ENCODE data around the gene ADAMTS14.

The ADAMTS14 gene

GRCh38 chr10:70692043-70692603 is 19.8 kb downstream of the ADAMTS14 start:
- no peak for TF ChIP-seq EZH2phosphoT487 (IDR thresholded peaks at IDR 0.05; ENCODE audit: borderline replicate concordance, low read length)
- TF ChIP-seq CTCF (IDR thresholded peaks at IDR 0.05; ENCODE audit: low read depth, low read length, poor library complexity, severe bottlenecking), result no peak
- no peaks in the 10 kb centered on the region for H3K27me3 ChIP-seq (ENCODE audit: control insufficient read depth, low read length)
- no peak overlapping the region for H3K4me3 ChIP-seq (ENCODE audit: low read length)
- no peak overlapping the region for H3K27ac ChIP-seq (ENCODE audit: low read depth, low read length)
- H3K36me3 ChIP-seq (ENCODE audit: control insufficient read depth, low read length), result no peaks in the 10 kb centered on the region
- no peaks in the 10 kb centered on the region for H3K4me1 ChIP-seq (ENCODE audit: control insufficient read depth, low read length)
- no peaks in the 10 kb centered on the region for H3F3A ChIP-seq (ENCODE audit: control insufficient read depth, insufficient read depth)
- H3K9me3 ChIP-seq (ENCODE audit: control insufficient read depth, insufficient read depth, low read length), result no peaks in the 10 kb centered on the region
- no peaks in the 10 kb centered on the region for H4K20me1 ChIP-seq (ENCODE audit: control insufficient read depth, insufficient read depth, low read depth, low read length)
- H3K4me2 ChIP-seq (ENCODE audit: low read length), result no peak overlapping the region
- H3K9me2 ChIP-seq (replicated peaks; ENCODE audit: control insufficient read depth, low read length), result no peaks in the 10 kb centered on the region
- no peaks in the 10 kb centered on the region for H3K79me2 ChIP-seq (ENCODE audit: control insufficient read depth, low read length)

GRCh38 chr10:70693619-70694335 is 21.5 kb downstream of the ADAMTS14 start:
- Histone ChIP-seq H3K36me3 (ENCODE audit: control insufficient read depth, low read length) (no peaks in the 10 kb centered on the region), H3K79me2 (ENCODE audit: control insufficient read depth, low read length) (no peaks in the 10 kb centered on the region), H3K9me3 (ENCODE audit: control insufficient read depth, insufficient read depth, low read length) (no peaks in the 10 kb centered on the region), H3K4me1 (ENCODE audit: control insufficient read depth, low read length) (no peaks in the 10 kb centered on the region), H3K4me3 (ENCODE audit: low read length) (no peak overlapping the region), H3K27ac (ENCODE audit: low read depth, low read length) (no peak overlapping the region), H3F3A (ENCODE audit: control insufficient read depth, insufficient read depth) (no peaks in the 10 kb centered on the region), H3K4me2 (ENCODE audit: low read length) (no peak overlapping the region), H4K20me1 (ENCODE audit: control insufficient read depth, insufficient read depth, low read depth, low read length) (no peaks in the 10 kb centered on the region), H3K9me2 (replicated peaks; ENCODE audit: control insufficient read depth, low read length) (no peaks in the 10 kb centered on the region), H3K27me3 (ENCODE audit: control insufficient read depth, low read length) (no peaks in the 10 kb centered on the region)
- no peak for TF ChIP-seq EZH2phosphoT487 (IDR thresholded peaks at IDR 0.05; ENCODE audit: borderline replicate concordance, low read length)
- TF ChIP-seq CTCF (IDR thresholded peaks at IDR 0.05; ENCODE audit: low read depth, low read length, poor library complexity, severe bottlenecking), result no peak

GRCh38 chr10:70694418-70695141 is 22.3 kb downstream of the ADAMTS14 start:
- H4K20me1 ChIP-seq (ENCODE audit: control insufficient read depth, insufficient read depth, low read depth, low read length), result no peaks in the 10 kb centered on the region
- no peaks in the 10 kb centered on the region for H3K9me3 ChIP-seq (ENCODE audit: control insufficient read depth, insufficient read depth, low read length)
- no peaks in the 10 kb centered on the region for H3K4me1 ChIP-seq (ENCODE audit: control insufficient read depth, low read length)
- H3K79me2 ChIP-seq (ENCODE audit: control insufficient read depth, low read length), result no peaks in the 10 kb centered on the region
- H3K36me3 ChIP-seq (ENCODE audit: control insufficient read depth, low read length), result no peaks in the 10 kb centered on the region
- H3K27ac ChIP-seq (ENCODE audit: low read depth, low read length), result no peak overlapping the region
- H3K4me2 ChIP-seq (ENCODE audit: low read length), result no peak overlapping the region
- no peaks in the 10 kb centered on the region for H3K9me2 ChIP-seq (replicated peaks; ENCODE audit: control insufficient read depth, low read length)
- H3K27me3 ChIP-seq (ENCODE audit: control insufficient read depth, low read length), result no peaks in the 10 kb centered on the region
- no peak overlapping the region for H3K4me3 ChIP-seq (ENCODE audit: low read length)
- H3F3A ChIP-seq (ENCODE audit: control insufficient read depth, insufficient read depth), result no peaks in the 10 kb centered on the region
- TF ChIP-seq EZH2phosphoT487 (IDR thresholded peaks at IDR 0.05; ENCODE audit: borderline replicate concordance, low read length), result no peak
- TF ChIP-seq CTCF (IDR thresholded peaks at IDR 0.05; ENCODE audit: low read depth, low read length, poor library complexity, severe bottlenecking), result no peak

Measured in DOHH2 (cell line).